Neuronal stem cell (in vitro differentiated cells): Measurements from ENCODE around the gene LRP1B.

Experiments
- DNase-seq: peaks from one replicate; pipeline ENCODE4 v3.0.0-alpha.2; 2013; ENCODE audit warnings: low spot score
- H2AFZ ChIP-seq: one replicate; pipeline ENCODE4 v1.6.1; 2013; ENCODE audit warnings: mild to moderate bottlenecking, low read length, inconsistent platforms
- H2AK5ac ChIP-seq: 2 replicates; pipeline ENCODE4 v1.6.1; 2013; ENCODE audit warnings: low read depth, mild to moderate bottlenecking, inconsistent platforms, low read length, moderate library complexity, mixed read lengths
- H2BK120ac ChIP-seq: 2 replicates; pipeline ENCODE4 v1.6.1; 2013; ENCODE audit warnings: low read depth, mild to moderate bottlenecking, inconsistent platforms, low read length, moderate library complexity, mixed read lengths
- H2BK12ac ChIP-seq: one replicate; pipeline ENCODE4 v1.6.1; 2013; ENCODE audit warnings: low read length, inconsistent platforms
- H2BK15ac ChIP-seq: 2 replicates; pipeline ENCODE4 v1.6.1; 2013; ENCODE audit warnings: mild to moderate bottlenecking, low read length, inconsistent platforms, mixed read lengths
- H2BK5ac ChIP-seq: one replicate; pipeline ENCODE4 v1.6.1; 2013; ENCODE audit warnings: inconsistent platforms, mild to moderate bottlenecking, low read length, moderate library complexity
- H3K14ac ChIP-seq: one replicate; pipeline ENCODE4 v1.6.1; 2013; ENCODE audit warnings: low read length, inconsistent platforms
- H3K18ac ChIP-seq: 2 replicates; pipeline ENCODE4 v1.6.1; 2013; ENCODE audit warnings: low read length, inconsistent platforms
- H3K23ac ChIP-seq: 2 replicates; pipeline ENCODE4 v1.6.1; 2013; ENCODE audit warnings: low read depth, mild to moderate bottlenecking, mixed read lengths, low read length, inconsistent platforms; ENCODE audit not compliant: poor library complexity
- H3K27ac ChIP-seq: replicated peaks from 3 replicates; pipeline ENCODE4 v1.5.1; 2013; ENCODE audit warnings: low read length, inconsistent platforms
- H3K27me3 ChIP-seq, 3 experiments: 2 replicates each; pipeline ENCODE4 v1.6.1; 2013; ENCODE audit warnings: low read length in 3 of 3, mild to moderate bottlenecking in 2 of 3, inconsistent platforms in 1 of 3, low read depth in 1 of 3, mixed read lengths in 1 of 3, moderate library complexity in 1 of 3; ENCODE audit not compliant: control insufficient read depth in 3 of 3, insufficient read depth in 3 of 3
- H3K36me3 ChIP-seq, 2 donors: replicated peaks in 1 of 2; 2 replicates each; pipeline ENCODE4 v1.6.1; 2013; ENCODE audit warnings: low read length in 2 of 2; ENCODE audit not compliant: control insufficient read depth in 2 of 2, insufficient read depth in 2 of 2
- H3K4ac ChIP-seq: 2 replicates; pipeline ENCODE4 v1.6.1; 2013; ENCODE audit warnings: inconsistent platforms, mild to moderate bottlenecking, low read length, moderate library complexity
- H3K4me1 ChIP-seq, 2 donors: 1 replicate in 1 of 2; 2 replicates in 1 of 2; pipeline ENCODE4 v1.6.1; 2013; ENCODE audit warnings: low read length in 2 of 2, low read depth in 1 of 2; ENCODE audit not compliant: control insufficient read depth in 2 of 2, insufficient read depth in 1 of 2
- H3K4me2 ChIP-seq: one replicate; pipeline ENCODE4 v1.6.1; 2013; ENCODE audit warnings: mild to moderate bottlenecking, low read length, inconsistent platforms; ENCODE audit not compliant: insufficient read depth, poor library complexity, severe bottlenecking
- H3K4me3 ChIP-seq, 2 donors: 2 replicates each; pipeline ENCODE4 v1.5.1; 2013; ENCODE audit warnings: low read length in 2 of 2, mild to moderate bottlenecking in 2 of 2, inconsistent platforms in 1 of 2, moderate library complexity in 1 of 2
- H3K79me1 ChIP-seq: one replicate; pipeline ENCODE4 v1.6.1; 2013; ENCODE audit warnings: low read depth, mild to moderate bottlenecking, inconsistent platforms, low read length, moderate library complexity
- H3K9ac ChIP-seq: one replicate; pipeline ENCODE4 v1.6.1; 2013; ENCODE audit warnings: mild to moderate bottlenecking, low read depth, low read length, inconsistent platforms; ENCODE audit not compliant: poor library complexity
- H3K9me3 ChIP-seq, 2 donors: replicated peaks in 1 of 2; 2 replicates each; pipeline versions ENCODE3 to v1.6.1; 2013; ENCODE audit warnings: low read length in 2 of 2, mild to moderate bottlenecking in 2 of 2, inconsistent platforms in 1 of 2, low read depth in 1 of 2, mixed read lengths in 1 of 2, moderate library complexity in 1 of 2; ENCODE audit not compliant: control insufficient read depth in 2 of 2, insufficient read depth in 1 of 2
- H4K8ac ChIP-seq: one replicate; pipeline ENCODE4 v1.6.1; 2013; ENCODE audit warnings: low read depth, mild to moderate bottlenecking, inconsistent platforms, low read length, moderate library complexity
- H4K91ac ChIP-seq: one replicate; pipeline ENCODE4 v1.6.1; 2013; ENCODE audit warnings: low read length, low read depth, mild to moderate bottlenecking, inconsistent platforms; ENCODE audit not compliant: poor library complexity
- WGBS, 2 donors: extraction: QIAGEN DNeasy Blood & Tissue Kit; methylation state at CpG; one replicate each; pipeline ENCODE4 v1.1.7; 2013; ENCODE audit warnings: missing lambda C conversion rate in 2 of 2, mixed read lengths in 1 of 2; ENCODE audit not compliant: insufficient read length in 2 of 2, insufficient replicate concordance in 1 of 2; ENCODE audit errors: extremely low coverage in 2 of 2; 5-methylcytosine and 5-hydroxymethylcytosine counted together

Gene LRP1B

DNA sequence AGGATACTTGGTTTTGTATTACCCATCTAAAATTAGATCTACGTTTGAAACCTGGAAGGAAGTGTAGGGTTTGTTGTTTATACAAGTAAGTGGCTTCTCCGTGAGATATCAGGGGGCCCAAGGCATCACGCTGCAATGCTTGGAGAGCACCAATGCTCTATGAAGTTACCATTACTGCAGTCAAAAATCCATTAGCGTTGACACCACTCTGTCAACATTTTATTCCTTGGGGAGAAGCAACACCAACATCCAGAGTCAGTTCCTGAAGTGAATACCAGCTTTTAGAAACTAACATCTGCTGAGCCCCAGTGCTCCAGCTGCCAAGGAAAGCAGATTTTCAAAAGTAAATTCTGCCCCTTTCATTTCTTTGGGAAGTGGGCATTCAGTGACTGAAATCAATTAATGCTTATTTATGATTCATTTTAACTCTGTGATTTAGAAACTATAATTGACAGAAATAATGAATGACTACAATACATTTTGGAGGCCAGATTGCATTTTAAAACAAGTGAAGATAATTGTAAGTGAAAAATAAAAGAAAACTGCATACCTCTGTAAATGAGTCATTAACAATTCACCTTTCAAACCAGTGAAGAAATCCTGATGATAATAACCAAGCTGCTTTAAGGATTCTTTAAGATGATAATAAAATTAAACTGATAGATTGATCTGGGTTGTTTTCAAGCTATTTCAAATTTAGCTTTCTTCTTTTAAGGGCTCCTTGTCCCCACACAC is 30.5 kb downstream of the LRP1B start:
- WGBS, 2 donors = no CpG with 5 or more reads among the region's 4 CpGs
- Histone ChIP-seq H3K79me1 (no peaks in the 10 kb centered on the region), H3K27me3 (no peaks in the 10 kb centered on the region), H3K4ac (no peak overlapping the region), H3K14ac (no peak overlapping the region), H3K9ac (no peak overlapping the region), H2BK12ac (no peak overlapping the region), H3K4me2 (no peak overlapping the region), H3K23ac (no peak overlapping the region), H3K4me1 (no peaks in the 10 kb centered on the region), H2BK15ac (no peak overlapping the region), H3K36me3 (no peaks in the 10 kb centered on the region), H2BK120ac (no peak overlapping the region), H2AK5ac (no peak overlapping the region), H2BK5ac (no peak overlapping the region), H3K27ac (no peak overlapping the region), H4K91ac (no peak overlapping the region), H3K4me3 (no peak overlapping the region), H3K18ac (no peak overlapping the region), H3K9me3 (no peaks in the 10 kb centered on the region), H2AFZ (no peak overlapping the region), H4K8ac (no peak overlapping the region)
- DNase-seq = no peak

DNA sequence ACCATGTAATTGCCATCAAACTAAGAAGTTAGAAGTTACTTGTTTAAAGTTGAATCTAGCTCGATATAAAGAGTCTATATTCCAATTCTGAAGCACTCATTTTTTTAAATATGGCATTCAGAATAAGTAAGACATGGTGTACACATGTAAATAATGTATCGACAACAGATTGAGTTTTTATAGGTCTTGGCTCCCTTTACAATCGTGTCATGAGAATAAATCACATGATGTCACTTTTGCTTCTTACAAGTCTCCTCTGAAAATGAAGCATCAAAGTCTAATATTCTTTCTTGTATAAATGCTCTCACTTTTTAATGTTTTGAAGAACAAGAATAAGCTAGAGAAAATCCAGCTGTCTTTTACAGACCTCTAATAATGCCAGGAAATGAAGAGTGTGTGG is 33.1 kb downstream of the LRP1B start:
- DNase-seq = no peak
- Histone ChIP-seq H4K8ac (no peak overlapping the region), H2BK120ac (no peak overlapping the region), H3K27me3 (no peaks in the 10 kb centered on the region), H3K79me1 (no peaks in the 10 kb centered on the region), H3K4me1 (no peaks in the 10 kb centered on the region), H3K4ac (no peak overlapping the region), H2BK12ac (no peak overlapping the region), H3K9ac (no peak overlapping the region), H3K36me3 (no peaks in the 10 kb centered on the region), H3K27ac (no peak overlapping the region), H3K4me2 (no peak overlapping the region), H3K14ac (no peak overlapping the region), H4K91ac (no peak overlapping the region), H3K9me3 (no peaks in the 10 kb centered on the region), H2AK5ac (no peak overlapping the region), H2BK15ac (no peak overlapping the region), H3K23ac (no peak overlapping the region), H3K18ac (no peak overlapping the region), H2AFZ (no peak overlapping the region), H3K4me3 (no peak overlapping the region), H2BK5ac (no peak overlapping the region)
- WGBS, 2 donors = no CpG with 5 or more reads among the region's 3 CpGs

DNA sequence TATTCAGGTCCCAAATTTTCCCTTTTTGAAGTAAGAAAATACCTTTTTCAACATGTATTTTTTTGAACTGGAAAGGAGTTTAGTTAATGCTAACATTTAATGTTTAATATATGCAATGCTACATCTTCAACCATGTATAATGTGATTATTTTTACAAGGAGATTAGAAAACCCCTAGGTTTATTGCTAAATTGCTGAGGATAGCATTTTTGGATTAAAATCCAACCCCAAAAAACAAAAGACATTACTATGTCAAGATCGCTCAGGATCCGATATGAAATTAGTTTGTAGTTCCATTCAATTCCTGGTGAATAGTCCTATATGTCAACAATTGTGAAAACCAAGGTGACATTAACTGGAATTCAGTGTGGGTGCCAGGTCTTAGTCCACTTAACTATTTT is 35.2 kb downstream of the LRP1B start:
- H3K4me2 ChIP-seq = no peak overlapping the region
- H2BK5ac ChIP-seq = no peak overlapping the region
- no peak overlapping the region for H3K18ac ChIP-seq
- H3K9me3 ChIP-seq = no peaks in the 10 kb centered on the region
- no peak overlapping the region for H3K4ac ChIP-seq
- no peaks in the 10 kb centered on the region for H3K27me3 ChIP-seq
- H2BK120ac ChIP-seq = no peak overlapping the region
- no peak overlapping the region for H3K14ac ChIP-seq
- no peaks in the 10 kb centered on the region for H3K79me1 ChIP-seq
- H2BK15ac ChIP-seq = no peak overlapping the region
- H3K4me1 ChIP-seq = no peaks in the 10 kb centered on the region
- H4K8ac ChIP-seq = no peak overlapping the region
- no peak overlapping the region for H2AFZ ChIP-seq
- no peak for DNase-seq
- H2AK5ac ChIP-seq = no peak overlapping the region
- no peak overlapping the region for H3K9ac ChIP-seq
- WGBS, 2 donors = no CpG with 5 or more reads among the region's 2 CpGs
- no peak overlapping the region for H2BK12ac ChIP-seq
- no peaks in the 10 kb centered on the region for H3K36me3 ChIP-seq
- no peak overlapping the region for H3K27ac ChIP-seq
- no peak overlapping the region for H3K23ac ChIP-seq
- no peak overlapping the region for H4K91ac ChIP-seq
- H3K4me3 ChIP-seq = no peak overlapping the region

DNA sequence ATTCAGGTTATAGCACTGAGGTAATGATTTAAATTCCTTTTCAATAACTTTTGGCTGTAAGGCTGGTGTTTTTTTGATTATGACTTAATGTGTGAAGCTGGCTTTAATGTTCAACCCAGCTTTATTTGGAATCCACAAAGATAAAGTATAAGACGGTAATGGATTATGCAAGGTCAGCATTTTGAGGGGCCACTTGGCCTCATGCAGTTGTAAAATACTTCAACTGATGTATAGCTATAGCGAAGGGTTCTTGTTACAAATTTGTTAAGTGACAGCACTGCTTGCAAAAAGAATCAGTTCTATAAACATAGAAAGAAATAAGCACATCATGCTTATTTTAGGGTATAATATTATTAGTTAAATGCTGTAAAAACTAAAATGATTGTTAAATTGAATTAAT is 36.6 kb downstream of the LRP1B start:
- Histone ChIP-seq H3K9me3 (no peaks in the 10 kb centered on the region), H3K18ac (no peak overlapping the region), H3K9ac (no peak overlapping the region), H3K14ac (no peak overlapping the region), H3K27me3 (no peaks in the 10 kb centered on the region), H3K79me1 (no peaks in the 10 kb centered on the region), H3K4me2 (no peak overlapping the region), H2AFZ (no peak overlapping the region), H2BK12ac (no peak overlapping the region), H3K36me3 (no peaks in the 10 kb centered on the region), H3K4me1 (no peaks in the 10 kb centered on the region), H2BK120ac (no peak overlapping the region), H2BK5ac (no peak overlapping the region), H3K4ac (no peak overlapping the region), H3K23ac (no peak overlapping the region), H3K27ac (no peak overlapping the region), H2BK15ac (no peak overlapping the region), H3K4me3 (no peak overlapping the region), H4K8ac (no peak overlapping the region), H4K91ac (no peak overlapping the region), H2AK5ac (no peak overlapping the region)
- no peak for DNase-seq
- WGBS, 2 donors = no CpG with 5 or more reads among the region's 2 CpGs
